Gastrocnemius medialis (tissue), 4 donors: ENCODE results near the gene ZDHHC1.

Experiments used
- CTCF ChIP-seq, 5 experiments: fragments of 450-650 bp in 3 of 5; fragments of 200-600 bp in 2 of 5; sonication (generic) in 2 of 5; IDR thresholded peaks in 4 of 5; conservative IDR thresholded peaks in 1 of 5; 1 replicate in 4 of 5; 2 replicates in 1 of 5; pipeline ENCODE4 v1.5.1; 2016 to 2019; ENCODE audit warnings: antibody characterized with exemption in 5 of 5, mild to moderate bottlenecking in 3 of 5, moderate library complexity in 3 of 5
- POLR2A ChIP-seq, 2 donors: fragments of 450-650 bp; IDR thresholded peaks; one replicate each; pipeline ENCODE4 v1.6.1; 2017; ENCODE audit warnings: antibody characterized with exemption in 2 of 2, mild to moderate bottlenecking in 2 of 2, moderate library complexity in 2 of 2

GRCh38 chr16:67406111-67406971 is 9.9 kb downstream of the ZDHHC1 start:
- TF ChIP-seq POLR2A (IDR thresholded peaks at IDR 0.05) (no peak), CTCF (IDR thresholded peaks at IDR 0.05 in 4 of 5, conservative IDR thresholded peaks at IDR 0.05 in 1 of 5) (no peak)
